Measurements from ENCODE around the gene SLC30A3.

- TF ChIP-seq CTCF (IDR thresholded peaks at IDR 0.05) (no peak), ZFX (IDR thresholded peaks at IDR 0.05; ENCODE audit: borderline replicate concordance) (no peak)
Measured at GRCh38 chr2:27212626-27213471, 50.0 kb downstream of the SLC30A3 start.
